G401.6 (cell line): ENCODE measurements around the gene TBC1D1.

Source experiments
- FAIRE-seq: peaks from 2 replicates; lab custom pipeline; 2012; peaks lifted over from hg19 to GRCh38; lab: Jason Lieb, UNC

Gene TBC1D1

DNA sequence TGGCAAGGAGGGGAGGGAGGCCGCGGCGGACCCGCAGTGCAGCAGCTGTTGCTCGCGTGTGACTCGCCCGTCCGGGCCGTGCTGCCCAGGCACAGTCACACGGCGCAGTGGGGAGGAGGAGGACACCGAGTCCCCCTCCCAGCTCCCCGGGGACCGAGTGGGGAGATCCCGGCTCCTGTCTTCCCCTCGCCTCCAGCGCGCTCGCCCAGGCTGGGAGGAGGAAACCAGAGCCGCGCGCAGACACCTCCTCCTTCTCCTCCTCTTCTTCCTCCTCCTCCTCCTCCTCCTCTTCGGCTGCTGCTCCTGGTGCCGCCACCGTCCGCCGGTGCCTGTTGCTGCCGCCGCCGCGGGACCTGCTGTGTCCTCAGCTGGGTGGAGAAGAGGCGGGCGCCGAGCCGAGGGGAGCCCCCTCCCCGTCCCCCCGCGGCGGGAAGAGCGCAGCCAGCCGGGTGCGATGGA is at the start of gene TBC1D1:
TSS of gene TBC1D1 (plus strand) at position 284 of the 459 bp plus-strand sequence. CDS start 11,012 bp downstream, outside the sequence.
- FAIRE-seq: no peak

DNA sequence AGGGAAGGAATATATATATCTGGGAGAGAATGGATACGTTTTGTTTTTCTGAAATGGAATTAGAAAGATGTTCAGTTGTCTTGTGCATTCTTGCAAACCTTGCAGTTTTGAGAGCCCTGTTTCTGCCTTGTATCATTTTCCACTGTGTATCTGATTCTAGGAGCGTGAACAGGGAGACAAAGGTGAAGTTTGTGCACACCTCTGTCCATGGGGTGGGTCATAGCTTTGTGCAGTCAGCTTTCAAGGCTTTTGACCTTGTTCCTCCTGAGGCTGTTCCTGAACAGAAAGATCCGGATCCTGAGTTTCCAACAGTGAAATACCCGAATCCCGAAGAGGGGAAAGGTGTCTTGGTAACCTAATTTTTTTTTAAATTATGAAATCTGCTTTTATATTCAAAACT is 46.7 kb upstream of the TBC1D1 start:
- FAIRE-seq: no peak

DNA sequence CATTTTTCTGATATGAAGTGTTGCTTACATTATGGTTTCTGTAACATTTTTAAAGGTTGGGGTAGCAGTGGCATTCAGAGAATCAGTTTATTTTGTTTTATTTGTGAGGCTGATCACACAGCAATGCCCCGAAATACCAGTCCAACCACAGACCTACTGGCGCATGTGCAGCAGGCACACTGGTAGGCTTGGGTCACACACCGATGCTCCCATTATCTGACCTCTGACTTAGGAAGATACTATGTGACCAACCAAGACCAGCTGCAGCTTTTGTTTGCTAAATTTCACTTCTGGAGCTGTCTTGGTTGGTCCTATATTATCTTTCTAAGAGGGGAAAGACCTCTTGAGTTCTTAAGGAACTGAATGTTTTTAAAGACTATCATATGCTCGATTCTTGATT is 45.7 kb upstream of the TBC1D1 start:
- FAIRE-seq: no peak

DNA sequence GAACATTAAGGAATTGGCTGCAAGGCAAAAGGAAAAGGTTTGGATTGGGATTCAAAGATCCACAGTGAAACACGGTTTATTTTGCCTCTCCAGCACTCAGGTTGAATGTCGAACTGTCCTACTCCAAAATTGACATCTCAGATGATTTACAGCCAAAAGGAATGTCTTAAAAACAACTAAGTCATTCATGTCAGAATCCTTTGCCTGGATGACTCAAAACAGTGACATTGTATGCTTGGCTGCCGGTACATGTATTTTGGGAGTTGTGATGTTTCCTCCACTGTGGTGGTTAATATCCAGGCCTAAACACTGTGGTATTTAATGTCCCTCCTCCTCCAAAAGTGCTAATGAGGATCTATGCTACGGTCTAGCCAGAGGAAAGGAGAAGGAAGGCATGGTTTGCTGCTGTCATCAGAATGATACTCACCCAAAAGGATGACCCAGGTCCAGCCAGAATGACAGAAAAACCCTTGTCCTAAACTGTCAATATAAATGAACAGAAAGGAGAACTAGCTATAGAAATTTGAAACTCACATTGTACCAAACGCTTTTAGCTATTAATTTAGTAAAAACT is 43.5 kb upstream of the TBC1D1 start:
- FAIRE-seq: no peak

DNA sequence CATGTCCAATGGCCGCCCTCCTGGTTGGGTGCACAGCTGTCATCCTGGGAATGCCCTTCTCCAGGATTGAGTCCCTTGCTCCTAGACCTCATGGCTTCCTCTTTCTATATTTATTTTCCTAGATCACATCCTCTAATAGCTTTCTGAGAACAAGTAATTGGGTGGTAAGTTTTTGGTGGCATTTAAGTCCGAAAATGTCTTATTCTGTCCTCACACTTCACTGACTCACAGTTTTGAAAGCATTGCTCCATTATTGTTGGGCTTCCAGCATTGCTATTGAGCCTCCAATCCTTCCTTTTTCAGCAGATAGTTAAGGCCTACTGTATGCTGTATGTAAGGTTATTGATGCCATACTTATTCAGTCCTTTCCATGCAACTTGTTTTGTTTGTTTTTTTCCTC is 38.5 kb upstream of the TBC1D1 start:
- FAIRE-seq: no peak

GRCh38 chr4:37858112-37858511 is 32.8 kb upstream of the TBC1D1 start:
- FAIRE-seq: no peak

GRCh38 chr4:37858872-37859271 is 32.0 kb upstream of the TBC1D1 start:
- no peak for FAIRE-seq

DNA sequence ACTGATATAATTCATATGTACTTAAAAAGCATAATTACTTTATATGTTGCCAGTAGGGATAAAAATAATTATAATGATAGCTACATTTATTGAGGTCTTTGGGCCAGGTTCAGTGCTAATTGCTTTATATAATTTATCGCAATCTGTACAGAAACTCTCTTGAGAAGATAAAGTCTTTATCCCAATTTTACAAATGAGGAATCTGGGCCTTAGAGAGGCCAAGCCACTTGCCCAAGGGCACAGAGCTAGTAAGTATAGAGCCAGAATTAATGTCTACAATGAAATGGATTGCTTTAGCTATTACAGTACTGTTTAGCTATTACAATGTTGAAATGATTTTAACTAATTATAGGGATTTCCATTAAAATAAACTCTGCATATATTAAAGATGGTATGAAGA is 30.6 kb upstream of the TBC1D1 start:
- FAIRE-seq: no peak

GRCh38 chr4:37862961-37863360 is 27.9 kb upstream of the TBC1D1 start:
- FAIRE-seq: no peak

GRCh38 chr4:37864786-37865185 is 26.1 kb upstream of the TBC1D1 start:
- FAIRE-seq: no peak

DNA sequence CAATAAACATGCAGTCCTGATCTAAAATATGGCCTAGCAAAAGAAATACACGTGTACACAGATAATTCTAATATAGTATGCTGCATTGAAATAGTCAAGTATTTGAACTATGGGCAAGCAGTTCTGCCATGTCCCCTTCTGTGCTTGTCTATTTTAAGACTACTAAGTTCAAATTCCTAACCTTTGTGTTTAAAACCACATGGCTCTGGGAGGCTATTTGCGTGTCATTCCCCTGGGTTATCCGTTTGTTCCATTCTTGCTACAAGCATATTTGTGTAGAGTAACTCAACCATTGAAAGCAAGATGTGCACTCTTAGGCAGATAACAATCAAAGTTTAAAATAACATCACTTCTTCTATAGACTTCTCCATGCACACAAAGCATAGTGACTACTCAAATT is 25.4 kb upstream of the TBC1D1 start:
- FAIRE-seq: no peak

DNA sequence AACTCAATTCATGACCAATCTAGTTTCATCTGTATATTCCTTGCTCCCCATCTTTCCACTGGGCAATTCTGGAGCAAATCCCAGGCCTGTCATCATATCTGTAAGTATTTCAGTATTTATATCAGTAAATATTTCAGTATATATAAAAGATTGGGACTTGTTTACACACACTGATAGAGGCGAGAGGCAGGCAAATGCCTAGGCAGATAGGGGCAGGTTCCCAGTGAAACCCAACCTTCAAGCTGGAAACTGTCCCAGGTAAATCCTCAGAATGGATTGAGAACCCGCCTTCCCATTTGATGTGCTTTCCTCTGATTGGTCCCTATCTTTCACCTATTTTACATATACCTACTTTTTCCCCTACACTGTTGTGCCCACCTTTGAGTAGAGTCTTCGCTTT is 23.8 kb upstream of the TBC1D1 start:
- FAIRE-seq: no peak

DNA sequence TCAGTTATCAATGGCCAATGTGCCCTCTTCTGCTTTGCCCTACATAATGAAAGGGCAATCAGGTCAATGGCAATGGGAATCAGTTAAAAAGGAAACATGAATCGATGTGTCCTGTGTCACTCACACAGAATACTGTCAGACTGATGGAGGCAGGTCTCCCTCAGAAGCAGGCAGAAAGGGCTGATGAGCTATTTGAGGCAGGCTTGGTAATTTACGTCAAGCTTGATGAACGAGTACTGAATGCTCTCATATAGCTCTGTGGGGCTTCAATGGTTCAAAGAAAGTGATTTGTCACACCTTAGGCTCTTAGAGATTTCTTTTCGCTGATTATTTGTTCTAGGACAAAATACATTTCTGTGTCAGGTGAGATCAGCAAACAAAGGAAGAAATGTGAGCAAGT is 22.6 kb upstream of the TBC1D1 start:
- FAIRE-seq: no peak

DNA sequence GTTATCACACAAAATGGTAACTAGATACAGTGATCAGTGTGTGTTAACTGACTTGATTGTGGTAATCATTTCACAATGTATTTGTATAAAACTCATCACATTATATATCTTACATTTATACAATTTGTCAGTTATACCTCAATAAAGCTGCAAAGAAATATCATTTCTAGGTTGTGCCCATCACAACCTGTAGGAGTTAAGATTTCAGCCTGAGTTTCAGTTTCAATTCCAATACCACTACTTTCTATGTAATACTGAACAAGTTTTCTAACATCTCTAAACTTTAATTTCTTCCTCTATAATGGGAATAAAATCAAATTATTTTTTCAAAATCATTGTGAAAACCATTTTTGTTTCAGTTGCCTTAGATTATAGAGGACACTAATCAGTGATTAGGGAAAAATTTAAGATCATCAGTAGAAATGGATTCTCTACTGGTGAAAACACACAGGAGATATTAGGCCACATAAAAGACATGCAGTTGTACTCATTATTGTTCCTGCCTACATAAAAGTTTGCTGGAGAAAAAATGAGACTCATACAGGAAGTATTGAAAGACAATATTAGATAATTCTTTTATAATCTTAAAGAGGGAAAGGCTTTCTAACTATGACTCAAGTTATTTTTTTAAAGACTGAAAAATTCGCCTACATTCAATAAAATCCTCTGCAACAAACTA is 18.4 kb upstream of the TBC1D1 start:
- FAIRE-seq: no peak

GRCh38 chr4:37873386-37873785 is 17.5 kb upstream of the TBC1D1 start:
- FAIRE-seq: no peak

DNA sequence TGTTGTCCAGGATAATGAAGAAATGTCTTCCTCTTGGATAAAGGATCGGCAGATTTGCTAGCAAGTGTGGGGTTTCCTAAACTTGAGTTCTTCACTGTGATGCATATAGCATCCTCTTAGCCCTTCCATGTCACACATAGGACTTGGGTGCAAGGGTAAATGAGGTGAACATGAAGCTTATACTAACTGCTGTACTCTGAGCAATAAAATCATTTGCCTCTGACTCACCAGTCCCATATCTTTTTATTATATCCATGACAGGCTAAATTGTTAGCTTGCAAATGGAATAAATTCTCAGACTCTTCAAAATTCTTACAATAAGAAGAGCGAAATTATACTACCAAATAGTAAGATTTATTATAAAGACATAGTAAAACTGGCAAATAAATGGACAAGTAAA is 14.7 kb upstream of the TBC1D1 start:
- no peak for FAIRE-seq

DNA sequence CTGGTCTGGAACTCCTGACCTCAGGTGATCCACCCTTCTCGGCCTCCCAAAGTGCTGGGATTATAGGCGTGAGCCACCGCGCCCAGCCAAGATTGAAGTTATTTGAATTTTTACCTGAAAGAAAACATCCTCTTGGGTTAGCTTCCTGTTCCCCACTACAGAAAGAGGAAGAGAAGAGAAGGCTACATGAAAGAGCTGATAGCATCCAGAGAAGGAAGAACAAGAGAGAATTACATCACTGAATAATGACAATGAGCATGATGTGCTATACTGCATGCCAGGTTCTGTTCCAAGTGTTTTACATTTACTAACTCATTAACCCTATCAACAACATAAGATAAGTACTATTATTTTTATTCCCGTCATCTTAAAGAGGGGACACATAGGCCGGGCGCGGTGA is 11.5 kb upstream of the TBC1D1 start:
- no peak for FAIRE-seq

DNA sequence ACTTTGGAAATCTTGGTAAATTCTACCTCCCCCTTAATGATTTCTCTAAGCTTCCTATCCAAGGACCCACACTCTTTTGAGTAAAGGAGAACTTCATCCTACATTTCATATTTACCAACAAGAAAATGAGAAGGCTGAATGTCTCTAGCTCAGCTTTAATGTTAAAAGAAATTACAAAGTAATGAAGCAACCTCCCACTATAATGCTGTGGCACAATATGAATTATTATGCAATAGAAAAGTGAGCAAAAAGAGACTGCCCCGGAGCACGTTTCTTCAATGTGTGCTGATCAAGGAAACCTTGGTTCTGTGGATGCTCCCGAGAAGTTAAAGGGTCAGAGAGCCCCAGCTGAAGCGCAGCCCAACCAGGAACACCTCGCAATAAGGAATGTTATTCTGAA is 9.1 kb upstream of the TBC1D1 start:
- FAIRE-seq: no peak

- peak; percentile 13 for FAIRE-seq
These were observed 8.1 kb upstream of the TBC1D1 start for GRCh38 chr4:37882665-37883296.

GRCh38 chr4:37884855-37885487 is 5.9 kb upstream of the TBC1D1 start:
- FAIRE-seq: no peak

DNA sequence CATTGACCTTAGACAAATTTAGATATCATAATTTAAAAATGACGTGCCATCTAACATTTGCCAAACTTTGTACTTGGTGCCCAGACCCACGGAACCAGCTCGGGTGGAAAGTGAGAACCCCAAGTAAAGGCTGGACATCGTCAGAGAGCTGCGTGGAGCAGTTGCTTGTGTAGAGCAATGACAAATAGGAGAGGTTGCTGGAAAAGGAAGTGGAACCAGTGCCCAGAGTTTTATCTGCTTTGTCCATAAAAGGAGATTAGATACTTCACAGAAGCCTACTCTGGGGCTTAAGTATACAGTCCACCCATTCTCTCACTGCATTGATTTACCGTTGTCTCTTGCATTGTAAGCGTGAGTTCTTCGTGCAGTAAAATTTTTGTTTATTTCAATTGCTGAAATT is 5.4 kb upstream of the TBC1D1 start:
- no peak for FAIRE-seq

GRCh38 chr4:37889849-37890800 is 759 bp upstream of the TBC1D1 start:
- FAIRE-seq: no peak
